HG02938 (cell line): ENCODE data around the gene LYZL2.
"Not testable (repeated sequence)": the region's sequence is repeated elsewhere in the genome, so short reads cannot be mapped to it uniquely, and the experiment has no call there.

ENCODE experiments used
- ATAC-seq: cut with Tn5 transposase; IDR thresholded peaks from one replicate; pipeline ENCODE4 v1.9.1; 2021; ENCODE audit warnings: mild to moderate bottlenecking, moderate library complexity; ENCODE audit not compliant: unreplicated experiment

Gene LYZL2

DNA sequence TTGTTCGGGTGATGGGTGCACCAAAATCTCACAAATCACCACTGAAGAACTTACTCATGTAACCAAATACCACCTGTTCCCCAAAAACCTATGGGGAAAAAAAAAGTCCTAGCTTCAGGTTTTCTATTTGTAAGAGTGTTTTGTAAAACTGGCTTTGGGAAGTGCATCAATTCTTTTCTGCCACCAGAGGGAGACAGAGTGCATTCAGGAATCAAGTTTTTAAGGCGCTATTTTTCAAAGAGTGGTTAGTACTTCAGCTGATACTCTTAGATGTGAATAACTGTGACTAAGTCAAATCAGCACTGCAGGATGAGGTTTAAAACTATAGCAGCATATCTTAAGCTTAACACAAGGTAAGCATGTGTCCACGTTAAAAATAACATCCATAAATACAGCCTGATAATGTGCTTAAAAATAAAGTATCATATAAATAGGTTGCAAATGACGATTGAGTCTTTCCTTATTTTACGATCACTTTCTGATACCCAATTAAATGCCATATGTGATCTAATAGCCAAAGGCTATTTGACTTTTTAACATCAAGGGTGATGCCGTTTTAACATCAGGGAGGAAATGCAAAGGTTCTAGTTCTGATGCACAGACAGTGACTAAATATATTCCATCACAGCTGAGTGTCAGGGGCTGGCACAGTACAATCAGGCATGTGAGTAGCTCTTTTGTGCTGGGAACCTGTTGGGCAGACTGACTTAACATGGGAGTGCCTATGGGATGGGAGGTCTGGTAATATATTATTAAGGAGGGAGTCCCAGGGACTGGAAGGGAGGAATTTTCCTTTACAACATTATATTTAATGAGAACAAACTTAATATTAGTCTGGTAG is 10.6 kb upstream of the LYZL2 start:
- ATAC-seq = no peak

DNA sequence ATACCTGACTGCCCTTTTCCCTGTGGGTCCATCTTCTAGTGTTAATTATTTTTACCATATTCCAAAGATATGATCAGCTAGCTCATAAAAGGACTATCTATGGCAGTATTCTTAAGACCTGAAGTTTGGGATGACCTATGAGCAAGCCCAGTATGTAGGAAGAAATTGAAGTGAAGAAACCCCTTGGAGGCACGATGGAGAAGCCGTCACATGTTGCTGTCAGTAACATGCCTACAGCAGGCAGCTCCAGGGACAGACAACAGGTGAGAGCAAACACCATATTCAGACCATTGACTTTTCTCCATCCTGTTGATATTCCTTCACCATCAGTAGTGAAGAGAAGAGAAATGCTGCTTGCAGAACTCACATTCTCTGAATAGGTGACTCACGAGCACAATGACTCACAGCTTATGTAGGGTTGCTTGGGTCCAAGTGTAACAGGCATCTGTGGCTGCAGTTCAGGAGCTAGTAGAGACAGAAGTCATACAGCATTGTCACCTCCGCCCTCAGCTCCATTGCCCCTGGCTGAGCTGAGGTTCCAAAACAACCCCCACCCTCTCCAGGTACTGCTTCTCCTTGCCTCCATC is 8.4 kb upstream of the LYZL2 start:
- no peak for ATAC-seq

DNA sequence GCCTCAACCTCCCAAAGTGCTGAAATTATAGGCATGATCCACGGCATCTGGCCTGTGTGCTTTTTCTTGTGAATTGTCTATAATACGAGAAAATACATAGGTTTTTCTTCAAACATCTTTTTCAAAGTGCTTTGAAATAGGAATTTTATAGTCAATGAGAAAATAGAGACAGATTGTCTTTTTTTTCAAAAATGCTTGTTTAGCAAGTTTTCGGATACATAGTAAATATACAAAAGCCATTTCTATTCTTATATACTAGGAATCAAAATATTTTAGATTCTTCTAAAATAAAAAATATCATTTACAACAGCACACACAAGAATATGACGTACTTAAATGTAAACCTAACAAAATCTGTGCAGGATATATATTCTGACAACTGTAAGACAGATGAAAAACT is 1.6 kb upstream of the LYZL2 start:
- ATAC-seq = no peak

DNA sequence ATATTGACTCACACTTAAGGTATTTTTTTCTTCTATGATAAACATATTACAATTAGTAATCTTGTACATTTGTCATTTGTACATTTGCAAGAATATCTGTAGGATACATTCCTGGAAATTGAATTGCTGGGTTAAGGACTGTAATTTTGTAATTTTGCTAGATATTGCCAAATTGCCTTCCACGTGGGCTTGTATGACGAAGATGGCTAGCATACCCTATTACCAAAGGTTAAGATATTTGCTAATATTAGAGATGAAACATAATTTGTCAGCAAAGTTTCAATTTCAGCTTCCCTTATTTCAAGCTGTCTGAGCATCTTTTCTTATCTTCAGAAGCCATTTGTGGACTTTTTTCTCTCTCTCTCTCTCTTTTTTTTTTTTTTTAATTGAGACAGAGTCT is 1.0 kb upstream of the LYZL2 start:
- no peak for ATAC-seq

DNA sequence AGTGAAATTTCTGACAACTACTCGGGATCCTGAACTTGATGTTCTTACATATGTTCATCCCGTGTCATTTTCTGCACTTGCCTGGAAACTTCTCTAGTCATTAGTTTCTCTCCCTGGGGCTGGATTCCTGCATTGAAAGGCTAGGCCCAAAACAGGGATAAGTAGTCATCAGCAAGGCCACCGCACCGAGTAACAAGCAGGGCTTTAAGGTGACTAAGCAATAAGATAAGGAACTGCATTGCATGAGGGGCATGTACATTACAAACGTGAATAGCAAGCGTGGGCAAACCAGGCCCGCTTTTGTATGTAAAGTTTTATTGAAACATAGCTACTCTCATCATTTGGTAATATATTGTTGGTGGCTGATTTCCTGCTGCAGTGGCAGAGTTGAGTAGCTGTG is 977 bp downstream of the LYZL2 start:
- not testable (repeated sequence) for ATAC-seq

DNA sequence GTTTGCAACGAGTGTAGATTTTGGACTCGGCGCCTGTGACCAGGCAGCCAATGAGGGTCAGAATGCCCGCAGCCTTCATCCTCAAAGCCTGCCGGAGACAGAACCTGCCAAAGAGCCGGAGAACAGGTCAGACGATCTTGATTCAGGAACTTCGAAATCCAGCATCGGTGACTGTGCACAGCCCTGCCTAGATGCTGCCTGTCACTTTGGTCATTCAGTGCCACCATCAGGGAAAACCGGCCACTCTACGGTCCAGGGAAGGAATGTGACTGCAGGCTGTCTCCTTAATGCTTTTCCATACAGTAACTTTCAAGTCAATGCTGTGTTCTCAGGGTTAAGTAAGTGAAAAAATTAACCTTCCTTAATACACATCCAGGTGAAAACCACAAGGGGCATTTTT is 2.7 kb downstream of the LYZL2 start:
- ATAC-seq = not testable (repeated sequence)

DNA sequence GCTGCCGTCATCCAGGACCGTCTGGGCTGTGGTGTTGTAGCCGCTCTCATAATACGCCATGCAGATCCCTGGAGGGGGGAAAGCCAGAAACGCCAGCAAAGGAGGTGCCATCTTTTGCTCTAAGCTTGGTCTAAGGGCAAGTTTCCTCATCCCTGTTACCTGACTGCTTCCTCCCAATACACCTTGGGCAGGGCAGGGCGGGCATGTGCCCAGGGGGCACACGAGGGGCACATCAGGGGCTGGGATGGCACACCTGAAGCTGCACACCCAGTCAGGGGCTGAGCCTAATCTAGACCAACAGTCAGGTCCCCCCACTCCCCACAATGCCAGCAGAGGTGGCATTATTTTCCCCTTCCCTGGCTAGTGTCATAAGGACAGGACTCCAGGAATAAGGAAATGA is 3.4 kb downstream of the LYZL2 start:
- ATAC-seq = not testable (repeated sequence)

DNA sequence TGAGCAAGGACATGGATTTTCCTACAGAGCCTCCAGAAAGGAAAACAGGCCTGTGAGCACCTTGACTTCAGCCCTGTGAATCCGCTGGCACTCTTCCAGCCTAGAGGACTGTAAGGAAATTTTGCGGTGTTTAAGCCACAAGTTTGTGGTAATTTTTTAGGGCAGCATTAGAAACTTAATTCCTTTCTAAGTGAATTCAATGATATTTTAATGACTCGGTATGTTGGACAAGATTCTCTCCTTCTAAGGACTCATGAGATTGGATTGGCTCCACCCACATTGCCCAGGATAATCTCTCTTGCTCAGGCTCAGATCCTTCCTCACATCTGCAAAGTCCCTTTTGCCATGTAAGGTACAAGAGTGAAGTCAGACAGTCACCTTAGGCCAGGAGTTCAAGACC is 4.5 kb downstream of the LYZL2 start:
- ATAC-seq = no peak

DNA sequence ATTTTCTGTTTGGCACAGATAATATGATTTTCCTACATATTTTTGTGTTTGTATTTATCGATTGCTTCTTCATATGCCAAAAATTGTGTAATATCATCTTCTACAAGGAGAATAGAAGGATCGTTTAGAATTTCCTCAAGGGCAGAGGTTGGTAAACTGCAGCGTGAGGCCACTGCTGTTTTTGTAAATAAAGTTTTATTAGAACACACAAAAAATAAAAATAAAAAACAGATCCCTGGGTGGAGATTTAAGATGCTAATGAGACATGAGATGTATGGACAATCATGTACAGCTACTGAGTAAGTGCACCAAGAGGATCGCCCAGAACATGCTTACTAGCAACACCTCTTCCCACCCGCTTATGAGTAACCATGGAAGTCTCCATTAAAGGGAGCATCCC is 9.6 kb downstream of the LYZL2 start:
- no peak for ATAC-seq

DNA sequence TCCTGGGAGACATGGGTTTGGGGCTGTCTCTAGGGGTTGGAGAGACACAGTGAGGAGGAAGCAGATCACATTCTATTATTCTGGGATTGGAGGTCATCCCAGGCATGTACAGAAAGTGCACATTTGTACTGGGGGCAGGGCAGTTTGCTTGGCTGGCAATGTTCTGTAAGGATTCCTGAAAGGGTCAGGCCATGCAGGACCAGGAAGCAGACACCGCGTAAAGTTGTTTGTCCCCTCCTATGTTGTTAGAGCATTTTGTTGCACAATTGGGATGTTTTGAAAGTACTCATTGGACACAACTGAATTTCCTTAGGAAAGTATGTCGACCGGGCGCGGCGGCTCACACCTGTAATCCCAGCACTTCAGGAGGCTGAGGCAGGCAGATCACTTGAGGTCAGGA is 12.5 kb downstream of the LYZL2 start:
- no peak for ATAC-seq

DNA sequence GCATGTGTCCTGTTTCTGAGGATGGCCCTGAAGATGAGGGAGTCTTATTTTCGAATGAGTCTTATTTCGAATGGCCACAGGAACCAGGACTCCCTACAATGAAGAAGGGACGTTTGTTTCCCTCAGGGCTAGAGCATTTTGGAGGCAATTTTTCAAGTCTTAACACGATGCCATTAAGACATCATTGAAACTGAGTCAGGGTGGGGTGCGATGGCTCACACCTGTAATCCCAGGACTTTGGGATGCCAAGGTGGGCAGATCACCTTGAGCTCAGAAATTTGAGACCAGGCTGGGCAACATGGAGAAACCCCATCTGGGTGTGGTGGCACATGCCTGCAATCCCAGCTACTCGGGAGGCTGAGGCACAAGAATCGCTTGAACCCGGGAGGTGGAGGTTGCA is 18.5 kb downstream of the LYZL2 start:
- not testable (repeated sequence) for ATAC-seq

DNA sequence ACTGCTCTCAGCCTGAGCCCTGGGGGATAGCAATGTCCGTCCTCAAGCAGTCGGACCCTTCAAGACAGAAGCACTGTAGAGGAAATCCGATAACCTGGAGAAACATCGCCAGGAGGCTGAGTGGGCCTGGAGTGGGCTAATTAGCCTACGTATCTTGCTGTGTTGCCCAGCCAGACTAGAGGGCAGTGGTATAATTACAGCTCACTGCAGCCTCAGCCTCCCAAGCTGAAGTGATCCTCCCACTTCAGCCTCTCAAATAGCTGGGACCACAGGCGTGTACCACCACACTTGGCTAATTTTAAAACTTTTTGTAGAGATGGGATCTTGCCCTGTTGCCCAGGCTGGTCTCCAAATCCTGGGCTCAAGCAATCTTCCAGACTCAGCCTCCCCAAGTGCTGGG is 21.7 kb downstream of the LYZL2 start:
- ATAC-seq = no peak

DNA sequence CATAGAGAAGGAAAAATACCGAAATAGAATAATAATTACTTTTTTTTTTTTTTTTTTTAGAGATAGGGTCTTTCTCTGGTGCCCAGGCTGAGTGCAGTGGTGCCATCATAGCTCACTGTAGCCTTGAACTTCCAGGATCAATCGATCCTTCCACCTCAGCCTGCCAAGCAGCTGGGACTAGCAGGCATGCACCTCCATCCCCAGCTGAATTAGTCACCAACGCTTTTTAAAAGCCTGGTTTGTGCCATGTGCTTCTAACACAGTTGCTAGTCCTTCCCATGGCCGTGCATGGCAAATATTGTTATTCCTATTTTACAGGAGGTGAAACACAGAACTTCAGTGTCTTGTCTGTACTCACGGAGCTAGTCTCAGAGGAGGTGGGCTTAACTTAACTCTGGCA is 23.2 kb downstream of the LYZL2 start:
- no peak for ATAC-seq

DNA sequence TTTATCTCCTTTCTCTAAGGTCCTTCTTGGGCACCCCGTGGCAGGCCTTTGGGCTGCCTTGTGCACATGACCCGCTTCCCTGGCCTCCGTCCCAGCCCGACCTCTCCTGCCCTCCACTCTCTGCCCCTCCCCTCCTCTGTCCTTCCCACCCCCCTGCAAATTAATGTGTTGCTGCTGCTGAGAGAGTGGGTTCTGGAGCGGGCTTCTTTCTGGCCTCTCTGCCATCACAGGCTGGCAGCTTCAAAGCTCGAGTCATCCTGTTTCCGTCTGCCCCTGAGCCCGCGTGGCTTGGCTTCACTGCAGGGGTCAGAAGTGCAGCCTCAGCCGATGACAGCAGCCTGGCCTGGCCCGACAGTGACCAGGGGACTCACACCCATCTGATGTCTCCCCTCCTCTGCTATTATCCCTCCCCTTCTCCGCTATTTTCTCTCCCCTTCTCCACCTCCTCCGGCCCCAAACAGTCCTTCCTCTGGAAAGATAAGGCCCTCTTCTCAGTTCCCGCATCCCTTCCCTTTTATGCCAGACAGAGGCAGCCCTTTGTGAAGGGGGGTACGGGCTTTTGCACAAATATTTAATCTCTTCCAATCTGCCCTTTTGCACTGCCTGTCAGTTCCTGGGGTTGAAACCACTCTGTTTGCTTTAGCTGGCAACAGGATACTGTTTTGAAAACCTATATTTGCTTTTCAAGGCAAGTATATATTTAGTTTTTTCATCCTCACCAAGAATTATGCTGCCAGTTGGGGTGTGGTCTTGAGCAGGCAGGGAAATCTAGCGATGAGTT is 24.0 kb downstream of the LYZL2 start:
- ATAC-seq = not testable (repeated sequence)

DNA sequence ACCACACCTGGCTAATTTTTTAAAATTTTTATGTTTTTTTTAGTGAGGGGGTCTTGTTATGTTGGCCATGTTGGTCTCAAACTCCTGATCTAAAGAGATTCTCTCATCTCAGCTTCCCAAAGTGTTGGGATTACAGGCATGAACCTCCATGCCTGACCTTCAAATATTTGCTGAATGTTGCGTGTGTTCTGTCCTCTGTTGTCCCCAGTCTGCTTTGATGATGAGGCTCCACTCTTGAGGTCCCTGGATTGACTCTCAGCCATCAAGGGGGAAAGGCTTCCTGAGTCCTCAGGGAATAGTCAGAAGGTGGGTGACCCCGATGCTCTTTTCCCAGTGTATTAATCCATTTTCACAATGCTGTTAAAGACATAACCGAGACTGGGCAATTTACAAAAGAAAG is 26.0 kb downstream of the LYZL2 start:
- ATAC-seq = no peak

DNA sequence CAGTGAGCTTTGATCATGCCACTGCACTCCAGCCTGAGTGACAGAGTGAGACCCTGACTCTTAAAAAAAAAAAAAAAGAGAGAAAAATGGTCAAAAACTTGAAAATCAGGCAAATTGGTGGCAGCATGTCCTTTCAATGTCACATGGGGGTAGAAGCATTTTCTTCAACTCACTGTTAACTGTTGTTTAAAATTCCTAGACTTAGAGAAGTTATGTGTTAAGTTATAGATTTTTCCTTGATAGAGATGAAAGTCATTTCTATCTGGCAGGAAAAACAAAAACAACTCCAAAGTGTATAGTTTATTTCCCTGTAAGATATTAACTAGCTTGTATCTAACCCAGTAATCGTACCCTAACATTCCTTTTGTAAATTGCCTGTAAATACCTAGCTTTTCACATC is 26.8 kb downstream of the LYZL2 start:
- ATAC-seq = no peak

DNA sequence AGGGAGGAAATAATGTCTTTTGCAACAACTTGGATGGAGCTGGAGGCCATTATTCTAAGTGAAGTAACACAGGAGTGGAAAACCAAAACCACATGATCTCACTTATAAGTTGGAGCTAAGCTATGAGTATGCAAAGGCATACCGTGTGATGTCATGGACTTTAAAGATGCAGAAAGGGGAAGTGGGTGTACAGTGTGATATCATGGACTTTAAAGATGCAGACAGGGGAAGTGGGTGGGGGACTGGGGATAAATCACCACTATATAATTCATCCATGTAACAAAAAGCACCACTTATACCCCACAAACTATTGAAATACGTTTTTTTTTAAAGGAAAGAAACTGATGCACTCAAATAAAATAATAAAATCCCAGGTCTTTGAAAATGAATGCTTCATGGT is 29.5 kb downstream of the LYZL2 start:
- ATAC-seq = no peak

DNA sequence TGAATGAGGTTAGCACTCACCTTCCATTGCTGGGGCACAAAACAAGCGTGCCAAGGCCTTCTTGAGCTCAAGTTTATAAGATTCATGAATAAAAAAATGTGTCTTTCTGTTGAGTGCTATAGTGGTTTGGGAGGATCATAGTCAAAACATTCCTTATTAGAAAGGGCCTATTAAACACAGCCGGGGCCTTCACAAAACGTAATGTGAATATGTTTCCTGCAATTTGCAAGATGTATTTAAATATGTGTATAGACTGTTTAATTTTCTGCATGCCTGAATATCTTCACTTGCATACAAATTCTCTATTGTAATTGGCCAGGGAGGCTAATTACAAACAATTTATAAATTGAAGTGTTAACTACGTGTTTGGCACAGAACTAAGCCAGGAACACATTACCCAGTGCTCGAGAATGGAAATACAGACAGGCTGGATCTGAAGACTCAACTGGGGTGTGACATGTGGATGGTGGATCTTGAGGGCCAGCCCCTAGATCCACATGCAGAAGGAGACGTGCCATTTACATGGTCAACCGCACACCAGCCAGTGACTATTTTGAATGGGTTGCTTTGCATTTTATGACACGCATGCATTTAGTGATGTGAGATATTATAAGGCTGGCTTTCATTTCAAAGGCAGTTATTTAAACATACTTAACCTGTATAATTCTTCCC is 31.3 kb downstream of the LYZL2 start:
- ATAC-seq = no peak

DNA sequence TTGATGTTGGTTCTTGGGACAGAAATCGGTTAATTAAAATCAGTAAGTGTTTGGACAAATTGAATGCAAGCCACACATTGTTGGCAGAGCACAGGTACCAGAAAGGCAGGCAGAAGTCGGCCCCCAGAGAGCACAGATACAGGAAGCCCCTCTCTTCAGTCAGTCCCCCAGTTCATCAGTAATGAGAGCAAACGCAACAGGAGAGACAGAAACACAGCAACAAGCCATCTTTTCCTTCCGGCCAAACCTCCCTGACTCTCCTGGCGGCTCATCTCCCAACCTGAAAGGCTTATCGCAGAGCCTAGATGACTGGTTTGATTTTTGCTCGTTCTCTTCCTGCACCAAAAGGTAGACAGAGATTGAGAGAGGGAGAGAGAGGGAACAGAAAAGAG is 32.1 kb downstream of the LYZL2 start:
- not testable (repeated sequence) for ATAC-seq

DNA sequence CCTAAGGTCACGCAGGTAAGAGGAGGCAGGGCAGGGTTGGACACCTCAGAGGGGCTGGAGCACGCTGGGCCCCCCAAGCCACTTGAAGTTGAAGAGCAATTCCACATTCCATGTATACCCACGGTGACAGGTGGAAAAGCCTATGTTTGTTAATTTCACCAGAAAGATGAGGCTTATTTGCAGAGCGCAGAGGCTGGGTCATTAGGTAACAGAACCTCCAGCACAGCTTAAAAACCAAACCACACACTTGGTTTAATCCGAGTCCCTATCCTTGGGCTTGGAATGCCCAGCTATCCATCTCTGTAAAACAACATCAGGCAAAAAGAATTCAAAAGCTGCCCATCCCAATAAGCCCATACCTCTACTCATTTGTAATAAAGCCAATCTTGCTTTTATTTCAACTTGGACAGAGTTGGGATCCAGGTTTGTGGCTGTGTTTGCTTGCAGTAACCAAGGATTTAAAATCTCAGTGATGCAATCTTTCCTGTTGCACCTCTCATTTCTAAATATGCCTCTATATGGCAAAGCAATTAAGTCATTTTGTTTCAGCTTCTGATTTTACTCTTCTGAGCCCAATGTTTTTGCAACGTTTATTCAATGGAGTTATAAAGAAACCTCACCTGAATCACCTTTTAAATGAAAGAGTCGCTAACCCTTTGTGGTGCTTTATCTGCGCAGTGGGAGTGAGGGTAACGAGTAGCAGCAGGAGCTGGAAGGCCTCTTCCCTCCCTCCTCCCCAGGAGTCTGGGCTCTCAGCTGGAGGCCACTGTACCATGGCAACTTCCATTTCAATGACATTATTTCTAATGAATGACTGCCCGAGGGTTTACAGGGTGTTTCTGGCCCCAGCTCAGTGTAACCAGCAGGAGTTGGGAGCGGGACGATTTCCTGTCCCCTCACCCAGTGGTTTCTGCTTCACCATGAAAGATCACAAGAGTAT is 32.8 kb downstream of the LYZL2 start:
- not testable (repeated sequence) for ATAC-seq
